HepG2 (cell line): Measurements from ENCODE around the gene BAG5. TPM values are rescaled to one million over a fixed set of nuclear protein-coding genes. Genes with fewer than 3 reads are reported as not detected.

Experiments
- ATAC-seq: fragments of 200-7000 bp; cut with Tn5 transposase; 3 replicates; pipeline ENCODE4 v1.9.1; 2020; ENCODE audit warnings: mild to moderate bottlenecking, moderate library complexity
- BruUV-seq: library from RNA; stranded (reverse); fragments of 400-500 nt; replicated peaks from 2 replicates; lab custom pipeline; 2021; lab: Mats Ljungman, UMichigan
- CTCF ChIA-PET: fragments of 300-600 bp; formaldehyde crosslinking; extraction: SDS; loops from one replicate; lab custom pipeline; 2021; ENCODE audit warnings: low total read pairs, inconsistent platforms, low intra/inter-chr PET ratio; lab: Yijun Ruan, JAX
- POLR2A ChIA-PET: fragments of 350-600 bp; sonication (Branson Sonifier 250); formaldehyde crosslinking; loops from one replicate; lab custom pipeline; 2020; ENCODE audit warnings: antibody characterized with exemption, inconsistent platforms; lab: Yijun Ruan, JAX
- DNase-seq: peaks from one replicate; pipeline ENCODE4 v3.0.0-alpha.2; 2015; ENCODE audit warnings: low spot score
- FAIRE-seq: peaks from 3 replicates; lab custom pipeline; 2011; peaks lifted over from hg19 to GRCh38; lab: Jason Lieb, UNC
- H2AFZ ChIP-seq: one replicate; pipeline ENCODE4 v1.6.1; 2011; ENCODE audit warnings: low read length, inconsistent platforms
- H3K27ac ChIP-seq: fragments of 300-600 bp; 3 replicates; pipeline ENCODE4 v1.8.0; 2011; ENCODE audit warnings: mixed run types, mild to moderate bottlenecking, mixed read lengths, low read length, inconsistent platforms; ENCODE audit not compliant: insufficient read depth; ENCODE audit errors: extremely low read length
- H3K27me3 ChIP-seq, 2 experiments: fragments of 200-600 bp in 1 of 2; 2 replicates in 1 of 2; 3 replicates in 1 of 2; pipeline versions ENCODE4 v1.6.0 to v1.8.0; 2011; ENCODE audit warnings: low read length in 2 of 2, mild to moderate bottlenecking in 2 of 2, moderate library complexity in 2 of 2, inconsistent platforms in 1 of 2; ENCODE audit not compliant: insufficient read depth in 2 of 2, control insufficient read depth in 1 of 2
- H3K36me3 ChIP-seq, 2 experiments: fragments of 200-600 bp in 1 of 2; replicated peaks in 1 of 2; 2 replicates in 1 of 2; 3 replicates in 1 of 2; pipeline versions ENCODE4 v1.5.1 to v1.8.0; 2011; ENCODE audit warnings: low read length in 2 of 2, inconsistent platforms in 1 of 2; ENCODE audit not compliant: insufficient read depth in 2 of 2, control insufficient read depth in 1 of 2
- H3K4me1 ChIP-seq: 2 replicates; pipeline ENCODE4 v1.5.1; 2012; ENCODE audit warnings: low read length, inconsistent platforms; ENCODE audit not compliant: insufficient read depth
- H3K4me2 ChIP-seq: 2 replicates; pipeline ENCODE4 v1.6.0; 2011; ENCODE audit warnings: low read depth, low read length, inconsistent platforms
- H3K4me3 ChIP-seq, 3 experiments: fragments of 200-600 bp in 1 of 3; sonication (generic), shearing (Covaris generic) in 1 of 3; replicated peaks in 1 of 3; 2 replicates each; pipeline ENCODE4 v1.5.1; 2011 to 2016; ENCODE audit warnings: low read length in 3 of 3, inconsistent platforms in 2 of 3, low read depth in 2 of 3, mild to moderate bottlenecking in 2 of 3, control low read depth in 1 of 3, mixed read lengths in 1 of 3; ENCODE audit not compliant: insufficient read depth in 1 of 3
- H3K79me2 ChIP-seq: one replicate; pipeline ENCODE4 v1.6.1; 2011; ENCODE audit warnings: low read length, inconsistent platforms; ENCODE audit not compliant: insufficient read depth
- H3K9ac ChIP-seq: 2 replicates; pipeline ENCODE4 v1.6.0; 2011; ENCODE audit warnings: mild to moderate bottlenecking, low read depth, low read length, inconsistent platforms; ENCODE audit not compliant: insufficient read depth
- H3K9me3 ChIP-seq: 2 replicates; pipeline ENCODE4 v1.5.1; 2012; ENCODE audit warnings: mild to moderate bottlenecking, low read length
- H4K20me1 ChIP-seq: 2 replicates; pipeline ENCODE4 v1.6.0; 2011; ENCODE audit warnings: inconsistent platforms, mild to moderate bottlenecking, low read length, moderate library complexity; ENCODE audit not compliant: insufficient read depth
- EZH2 ChIP-seq: conservative IDR thresholded peaks from 2 replicates; pipeline ENCODE4 v1.6.1; 2012; ENCODE audit warnings: mild to moderate bottlenecking, low read depth, low read length, moderate library complexity
- FOXK1 ChIP-seq: sonication (generic); formaldehyde crosslinking; IDR thresholded peaks from 2 replicates; pipeline ENCODE4 v1.4.0; 2020; ENCODE audit warnings: low read depth, missing genetic modification reagents, borderline replicate concordance
- FOXK2 ChIP-seq: fragments of 450-650 bp; IDR thresholded peaks from 2 replicates; pipeline ENCODE4 v1.6.1; 2016
- GPN1 ChIP-seq: sonication (generic); formaldehyde crosslinking; IDR thresholded peaks from 2 replicates; pipeline ENCODE4 v1.5.1; 2020; ENCODE audit warnings: missing genetic modification reagents, borderline replicate concordance
- HOXA3 ChIP-seq: sonication (generic); formaldehyde crosslinking; IDR thresholded peaks from 2 replicates; pipeline ENCODE4 v1.5.0; 2020; ENCODE audit warnings: missing genetic modification reagents
- MXI1 ChIP-seq: IDR thresholded peaks from 3 replicates; pipeline ENCODE4 v1.6.1; 2012; ENCODE audit warnings: low read depth, low read length, inconsistent platforms, borderline replicate concordance
- MYC ChIP-seq: sonication (generic); formaldehyde crosslinking; IDR thresholded peaks from 2 replicates; pipeline ENCODE4 v1.9.0; 2021; ENCODE audit warnings: missing genetic modification reagents, borderline replicate concordance
- NR2C2 ChIP-seq: sonication (generic); formaldehyde crosslinking; IDR thresholded peaks from 2 replicates; pipeline ENCODE4 v1.4.0; 2020; ENCODE audit warnings: missing genetic modification reagents, mild to moderate bottlenecking, moderate library complexity, borderline replicate concordance
- TFDP1 ChIP-seq: IDR thresholded peaks from 2 replicates; pipeline ENCODE4 v1.6.1; 2016; ENCODE audit warnings: missing compliant biosample characterization, missing genetic modification reagents, borderline replicate concordance
- ZBTB3 ChIP-seq: sonication (generic); formaldehyde crosslinking; IDR thresholded peaks from 2 replicates; pipeline ENCODE4 v1.4.0; 2020; ENCODE audit warnings: low read depth, mild to moderate bottlenecking, moderate library complexity, missing genetic modification reagents, borderline replicate concordance
- ZBTB38 ChIP-seq: sonication (generic); formaldehyde crosslinking; IDR thresholded peaks from 2 replicates; pipeline ENCODE4 v1.5.1; 2020; ENCODE audit warnings: mild to moderate bottlenecking, missing genetic modification reagents
- ZBTB7A ChIP-seq: sonication (generic); formaldehyde crosslinking; IDR thresholded peaks from 2 replicates; pipeline ENCODE4 v1.8.0; 2022; ENCODE audit warnings: mild to moderate bottlenecking, missing genetic modification reagents
- ZFP91 ChIP-seq: sonication (generic); formaldehyde crosslinking; IDR thresholded peaks from 2 replicates; pipeline ENCODE4 v1.9.0; 2022; ENCODE audit warnings: missing genetic modification reagents, mild to moderate bottlenecking, borderline replicate concordance
- ZNF225 ChIP-seq: sonication (generic); formaldehyde crosslinking; IDR thresholded peaks from 2 replicates; pipeline ENCODE4 v1.4.0; 2020; ENCODE audit warnings: mild to moderate bottlenecking, missing genetic modification reagents
- ZNF879 ChIP-seq: sonication (generic); formaldehyde crosslinking; IDR thresholded peaks from 2 replicates; pipeline ENCODE4 v1.8.1; 2023; ENCODE audit warnings: missing genetic modification reagents
- WGBS: methylation state at CpG from one replicate; pipeline ENCODE4 v1.1.6; 2017; ENCODE audit warnings: low lambda C conversion rate; 5-methylcytosine and 5-hydroxymethylcytosine counted together
- in situ Hi-C: cut with HindIII; loops from 2 replicates; pipeline ENCODE4 v1.10.0; 2017; ENCODE audit warnings: low pct_unique_long_range_greater_than_20kb; ENCODE audit not compliant: extremely low pct_ligation_motif_present
- intact Hi-C: fragments of 100-400 bp; cut with micrococcal nuclease; formaldehyde crosslinking; loops from one replicate; pipeline ENCODE4 v1.10.0; 2022; ENCODE audit not compliant: unreplicated experiment
- polyA plus RNA-seq, 8 experiments: library from polyadenylated mRNA; depleted of rRNA in 3 of 8; stranded (reverse) in 7 of 8; unstranded in 1 of 8; fragments of >200 nt; fragmentation: Illumina TruSeq in 4 of 8; extraction: Trizol in 4 of 8; gene quantifications; 2 replicates each; pipeline versions ENCODE4 v1.2.1 to v1.2.3, GENCODE V29; 2011 to 2016; ENCODE audit warnings: low read depth in 4 of 8, missing spikeins in 1 of 8, mixed read lengths in 1 of 8; ENCODE audit not compliant: insufficient read depth in 1 of 8
- total RNA-seq, 5 experiments: library from RNA; depleted of rRNA; stranded (reverse); fragments of >200 nt; fragmentation: Illumina TruSeq; extraction: Trizol; gene quantifications; 2 replicates each; pipeline ENCODE4 v1.2.3, GENCODE V29; 2016; ENCODE audit warnings: low read depth in 1 of 5
- TF ChIP-seq, protein P1 (sequence below): sonication (generic); formaldehyde crosslinking; IDR thresholded peaks from 2 replicates; pipeline ENCODE4 v1.5.1; 2020; ENCODE audit warnings: mild to moderate bottlenecking, missing genetic modification reagents, borderline replicate concordance

Gene BAG5
- total and polyA plus RNA-seq, 2 of the 13 experiments (the other 11 are each of a cell fraction or from before 2014, with no cell fraction given): 3.5 to 21.0 TPM

GRCh38 chr14:103607822-103608221, 45.4 kb upstream of the BAG5 start (continued):
- TF ChIP-seq GPN1 (CRISPR knock-in tag): no peak
- no peak for TF ChIP-seq FOXK2
- no peak for TF ChIP-seq ZBTB3 (CRISPR knock-in tag)
- TF ChIP-seq, protein P1, sequence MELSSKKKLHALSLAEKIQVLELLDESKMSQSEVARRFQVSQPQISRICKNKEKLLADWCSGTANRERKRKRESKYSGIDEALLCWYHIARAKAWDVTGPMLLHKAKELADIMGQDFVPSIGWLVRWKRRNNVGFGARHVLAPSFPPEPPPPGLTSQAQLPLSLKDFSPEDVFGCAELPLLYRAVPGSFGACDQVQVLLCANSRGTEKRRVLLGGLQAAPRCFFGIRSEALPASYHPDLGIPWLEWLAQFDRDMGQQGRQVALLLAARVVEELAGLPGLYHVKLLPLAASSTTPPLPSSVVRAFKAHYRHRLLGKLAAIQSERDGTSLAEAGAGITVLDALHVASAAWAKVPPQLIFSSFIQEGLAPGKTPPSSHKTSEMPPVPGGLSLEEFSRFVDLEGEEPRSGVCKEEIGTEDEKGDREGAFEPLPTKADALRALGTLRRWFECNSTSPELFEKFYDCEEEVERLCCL (CRISPR knock-in tag): no peak
- no peak for TF ChIP-seq FOXK1 (CRISPR knock-in tag)
- no peak for TF ChIP-seq ZNF225
- TF ChIP-seq HOXA3 (CRISPR knock-in tag): no peak

GRCh38 chr14:103606963-103607668, 44.7 kb upstream of the BAG5 start:
- Histone ChIP-seq H3K27ac (no peak overlapping the region), H3K4me3 (peak overlapping the region in 1 of 3 experiments; percentile 39; a peak in 2 of 6 replicates), H2AFZ (no peak overlapping the region), H3K4me1 (peaks cover 18% of the 10 kb centered on the region), H3K9me3 (peaks cover 11% of the 10 kb centered on the region), H3K4me2 (peak overlapping the region; percentile 66), H3K27me3 (peaks cover 6 to 20% of the 10 kb centered on the region in 2 experiments), H4K20me1 (no peaks in the 10 kb centered on the region), H3K79me2 (no peaks in the 10 kb centered on the region), H3K9ac (no peak overlapping the region), H3K36me3 (no peaks in the 10 kb centered on the region)
- in situ Hi-C loops (no loop called here), intact Hi-C loops (no loop called here)
- CTCF ChIA-PET: no interaction called here
- 4% methylated on average over 13 of the region's 25 CpGs for WGBS
- DNase-seq (no peak), ATAC-seq (peak; percentile 80), FAIRE-seq (peak; percentile 4)
- POLR2A ChIA-PET: no interaction called here
- BruUV-seq: no TSS peak
- TF ChIP-seq EZH2 (peak; percentile 39; the same call in 1 of the 2 replicates), ZBTB7A (CRISPR knock-in tag) (no peak), NR2C2 (CRISPR knock-in tag) (no peak), MXI1 (peak; percentile 98), TFDP1 (CRISPR knock-in tag) (peak; percentile 55; the same call in 1 of the 2 replicates), MYC (CRISPR knock-in tag) (peak; percentile 84; the same call in 1 of the 2 replicates), ZNF879 (0 out of 2 replicates have a peak, but pooled peaks have one; percentile 33), ZBTB38 (peak; percentile 53; the same call in 1 of the 2 replicates), ZFP91 (CRISPR knock-in tag) (peak; percentile 30; the same call in 1 of the 2 replicates)
